ENCODE results near the gene OPN3.

OPN3 gene

DNA sequence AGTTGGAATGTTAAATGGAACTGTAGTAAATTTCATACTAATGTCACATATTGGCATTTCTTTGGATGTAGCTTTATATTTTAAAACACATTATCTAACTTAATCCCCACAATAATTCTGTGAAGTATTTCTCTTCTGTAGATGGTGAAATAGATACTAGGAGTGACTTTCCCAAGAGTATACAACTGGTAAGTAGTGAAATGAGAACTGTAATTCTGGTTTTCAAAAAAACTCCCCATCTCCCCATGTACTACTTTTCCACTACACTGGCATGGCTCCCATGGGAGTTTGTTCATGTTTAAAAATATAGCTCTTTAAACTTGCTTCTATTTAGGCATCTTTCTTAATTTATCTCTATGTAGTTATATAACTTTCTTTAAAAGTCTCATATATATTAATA lies 10.2 kb downstream of the OPN3 start:
- DNase-seq (ENCODE audit: low spot score): no peak
- TF ChIP-seq, protein P1, sequence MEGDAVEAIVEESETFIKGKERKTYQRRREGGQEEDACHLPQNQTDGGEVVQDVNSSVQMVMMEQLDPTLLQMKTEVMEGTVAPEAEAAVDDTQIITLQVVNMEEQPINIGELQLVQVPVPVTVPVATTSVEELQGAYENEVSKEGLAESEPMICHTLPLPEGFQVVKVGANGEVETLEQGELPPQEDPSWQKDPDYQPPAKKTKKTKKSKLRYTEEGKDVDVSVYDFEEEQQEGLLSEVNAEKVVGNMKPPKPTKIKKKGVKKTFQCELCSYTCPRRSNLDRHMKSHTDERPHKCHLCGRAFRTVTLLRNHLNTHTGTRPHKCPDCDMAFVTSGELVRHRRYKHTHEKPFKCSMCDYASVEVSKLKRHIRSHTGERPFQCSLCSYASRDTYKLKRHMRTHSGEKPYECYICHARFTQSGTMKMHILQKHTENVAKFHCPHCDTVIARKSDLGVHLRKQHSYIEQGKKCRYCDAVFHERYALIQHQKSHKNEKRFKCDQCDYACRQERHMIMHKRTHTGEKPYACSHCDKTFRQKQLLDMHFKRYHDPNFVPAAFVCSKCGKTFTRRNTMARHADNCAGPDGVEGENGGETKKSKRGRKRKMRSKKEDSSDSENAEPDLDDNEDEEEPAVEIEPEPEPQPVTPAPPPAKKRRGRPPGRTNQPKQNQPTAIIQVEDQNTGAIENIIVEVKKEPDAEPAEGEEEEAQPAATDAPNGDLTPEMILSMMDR (IDR thresholded peaks at IDR 0.05; ENCODE audit: extremely low read depth, insufficient read depth, missing control alignments): no peak
- in situ Hi-C loops (cut with MboI; ENCODE audit: low pct_unique_long_range_greater_than_20kb, low sequenced_read_pairs, unreplicated experiment): loop anchor here (10.0 kb wide), 1 partner anchor 205 kb away; no protein-coding TSS in a partner anchor

DNA sequence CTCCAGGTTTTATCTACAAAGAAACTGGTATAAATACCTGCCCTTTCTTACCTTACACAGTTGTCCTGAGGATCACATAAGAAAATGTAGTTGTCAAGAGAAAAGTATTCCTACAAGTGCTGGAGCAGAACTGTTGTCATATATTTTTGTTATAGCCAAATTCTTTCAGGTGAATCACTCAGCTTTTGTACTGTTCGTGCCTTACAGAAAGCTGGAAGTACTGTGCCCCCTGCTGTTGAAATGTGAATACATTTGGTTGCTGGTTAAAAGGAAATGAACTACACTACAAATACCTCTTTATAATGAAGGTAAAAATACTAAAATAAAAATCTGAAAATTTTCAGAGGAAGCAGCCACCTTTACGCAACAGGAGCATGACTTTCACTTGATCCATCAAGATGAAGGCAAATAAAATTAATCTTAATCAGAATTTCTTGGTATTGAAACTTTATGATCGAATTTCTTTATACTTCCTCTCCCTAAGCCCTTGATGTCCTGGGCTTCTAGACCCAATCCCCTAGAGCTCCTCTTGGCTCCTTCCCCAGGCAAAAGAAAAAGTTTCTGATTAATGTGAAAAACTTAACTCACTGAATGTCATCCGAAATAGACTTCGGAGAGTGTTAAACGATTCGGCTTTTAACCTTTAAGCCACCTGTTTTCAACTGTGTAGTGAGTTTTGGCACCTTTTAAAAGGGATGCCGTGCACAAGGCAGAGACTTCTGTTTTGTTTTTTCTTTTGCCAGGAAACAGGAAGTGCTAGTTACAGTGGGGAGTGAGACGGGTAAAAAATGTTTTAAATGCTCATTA lies 12.5 kb downstream of the OPN3 start:
- TF ChIP-seq, protein P1 (IDR thresholded peaks at IDR 0.05; ENCODE audit: extremely low read depth, insufficient read depth, missing control alignments): peak; percentile 60
- in situ Hi-C loops (cut with MboI; ENCODE audit: low pct_unique_long_range_greater_than_20kb, low sequenced_read_pairs, unreplicated experiment): no loop called here
- DNase-seq (ENCODE audit: low spot score): peak; percentile 43

DNA sequence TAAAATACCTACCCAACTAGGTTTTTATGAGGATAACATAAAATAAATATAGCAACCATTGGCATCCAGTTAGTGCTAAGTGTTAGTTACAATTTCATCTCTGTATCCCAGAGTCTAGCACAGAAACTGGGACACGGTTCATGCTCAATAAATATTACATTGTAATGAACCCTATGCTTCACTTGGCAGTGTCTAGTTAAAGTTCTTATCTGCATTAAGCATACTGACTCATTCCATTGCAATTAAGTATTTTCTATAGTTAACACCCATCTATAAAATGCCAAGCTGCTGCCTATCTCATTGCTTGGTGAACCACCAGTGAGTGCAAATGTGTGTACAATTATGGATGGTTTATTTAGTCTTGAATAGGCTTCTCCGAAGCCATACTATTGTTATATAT lies 15.2 kb downstream of the OPN3 start:
- TF ChIP-seq, protein P1 (IDR thresholded peaks at IDR 0.05; ENCODE audit: extremely low read depth, insufficient read depth, missing control alignments): no peak
- in situ Hi-C loops (cut with MboI; ENCODE audit: low pct_unique_long_range_greater_than_20kb, low sequenced_read_pairs, unreplicated experiment): loop anchor here (25.0 kb wide), 1 partner anchor 387 kb away; no protein-coding TSS in a partner anchor
- DNase-seq (ENCODE audit: low spot score): no peak

DNA sequence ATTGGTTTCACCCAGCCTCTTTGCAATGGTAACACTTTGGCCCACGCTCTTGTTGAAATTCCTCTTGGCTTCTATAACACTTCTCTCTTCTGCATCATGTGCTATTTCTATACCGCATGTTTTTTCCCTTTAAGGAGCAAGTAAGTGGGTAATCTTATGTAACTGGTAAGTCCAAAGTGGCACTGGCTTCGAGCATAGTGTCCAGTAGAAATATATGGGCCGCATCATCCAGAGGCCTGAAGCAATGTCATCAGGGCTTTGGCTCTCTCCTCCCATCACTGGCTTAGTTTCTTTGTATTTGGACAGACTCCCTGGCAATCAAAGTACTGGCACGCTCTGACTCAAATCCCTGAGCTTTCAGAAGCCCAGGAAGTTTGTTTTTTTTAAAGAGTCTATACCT lies 17.5 kb downstream of the OPN3 start:
- DNase-seq (ENCODE audit: low spot score): no peak
- TF ChIP-seq, protein P1 (IDR thresholded peaks at IDR 0.05; ENCODE audit: extremely low read depth, insufficient read depth, missing control alignments): no peak
- in situ Hi-C loops (cut with MboI; ENCODE audit: low pct_unique_long_range_greater_than_20kb, low sequenced_read_pairs, unreplicated experiment): loop anchor here (25.0 kb wide), 1 partner anchor 390 kb away; no protein-coding TSS in a partner anchor

DNA sequence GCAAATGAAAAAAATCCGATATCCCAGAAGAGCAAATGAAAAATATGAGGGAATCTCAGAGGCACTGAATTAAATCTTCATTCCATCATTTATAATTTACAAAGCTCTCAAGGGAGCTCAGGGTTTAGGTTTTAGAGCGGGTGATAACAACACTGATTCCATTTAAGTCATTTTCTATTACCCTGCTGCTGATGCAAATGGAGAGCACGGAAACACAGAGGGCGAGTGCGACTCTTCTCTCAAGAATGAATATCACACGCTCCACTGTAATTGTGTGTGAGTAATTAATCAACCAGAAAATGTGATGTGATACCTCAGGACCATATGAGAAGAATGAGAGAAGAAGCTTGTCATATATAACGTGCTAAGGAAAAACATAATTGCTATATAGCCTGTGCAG lies 22.7 kb downstream of the OPN3 start:
- TF ChIP-seq, protein P1 (IDR thresholded peaks at IDR 0.05; ENCODE audit: extremely low read depth, insufficient read depth, missing control alignments): no peak
- in situ Hi-C loops (cut with MboI; ENCODE audit: low pct_unique_long_range_greater_than_20kb, low sequenced_read_pairs, unreplicated experiment): loop anchor here (25.0 kb wide), 1 partner anchor 395 kb away; no protein-coding TSS in a partner anchor
- DNase-seq (ENCODE audit: low spot score): no peak

DNA sequence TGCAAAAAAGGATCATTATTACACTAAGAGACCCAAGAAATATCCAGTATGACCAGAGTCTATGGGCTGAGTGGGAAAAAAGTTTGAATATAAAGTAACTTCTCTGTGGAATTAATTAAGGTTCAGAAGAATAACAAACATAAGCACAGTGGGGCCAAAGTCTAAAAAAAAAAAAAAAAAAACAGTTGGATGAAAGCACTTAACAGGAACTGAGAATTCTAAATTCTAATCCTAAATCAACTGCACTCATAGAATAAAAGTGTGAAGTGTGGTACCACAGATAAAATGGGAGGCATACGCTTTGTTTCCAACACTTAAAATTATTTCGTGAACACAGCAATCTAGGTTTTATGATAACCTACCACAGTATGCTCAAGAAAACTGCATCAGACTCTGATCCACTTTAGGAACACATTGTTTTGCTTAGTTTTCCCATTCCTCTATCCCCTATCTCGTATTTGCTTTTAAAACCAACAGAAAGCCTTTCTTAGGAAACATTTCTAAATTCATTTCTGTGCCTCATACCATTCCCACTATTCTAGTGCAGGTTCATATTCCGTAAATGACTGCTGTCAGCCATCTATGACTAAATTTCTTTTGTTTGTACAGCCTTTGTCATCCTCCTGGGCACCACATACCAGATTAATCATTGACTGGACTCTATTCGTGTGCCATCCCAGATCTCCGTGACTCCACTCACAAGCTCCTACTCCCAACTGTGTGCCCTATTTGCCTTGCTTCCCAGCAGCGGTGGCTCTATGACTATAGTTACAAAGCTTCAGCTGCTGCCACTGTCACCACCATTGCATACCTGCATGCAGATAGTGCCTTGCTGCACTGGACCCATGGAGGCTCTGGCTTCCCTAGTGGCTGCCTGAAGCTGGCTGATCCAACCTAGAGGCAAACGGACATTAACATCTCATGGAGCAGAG lies 24.9 kb downstream of the OPN3 start:
- in situ Hi-C loops (cut with MboI; ENCODE audit: low pct_unique_long_range_greater_than_20kb, low sequenced_read_pairs, unreplicated experiment): loop anchor here (25.0 kb wide), 1 partner anchor 397 kb away; no protein-coding TSS in a partner anchor
- DNase-seq (ENCODE audit: low spot score): no peak
- TF ChIP-seq, protein P1 (IDR thresholded peaks at IDR 0.05; ENCODE audit: extremely low read depth, insufficient read depth, missing control alignments): no peak

All from GM13977 (cell line).